ENCODE results near the gene GRWD1.
A peak's percentile ranks its signal among the peaks of the same experiment; 100 is the strongest.

The GRWD1 gene

GRCh38 chr19:48444129-48444935 is 1.5 kb upstream of the GRWD1 start:
- peak overlapping the region in 1 of 2 experiments; percentile 78 for H3K4ac ChIP-seq (ENCODE audit: low read depth in 1 of 2, low read length in 2 of 2)
- H3K27ac ChIP-seq (ENCODE audit: low read length, poor library complexity, severe bottlenecking) = peak overlapping the region; percentile 81
- H3K14ac ChIP-seq (ENCODE audit: low read length in 2 of 2) = peak overlapping the region in 1 of 2 experiments; percentile 55
- peak overlapping the region in 1 of 2 experiments; percentile 89 for H3K4me3 ChIP-seq (ENCODE audit: insufficient read depth in 1 of 2, low read depth in 1 of 2, low read length in 2 of 2)
- peak overlapping the region; percentile 65 for H4K91ac ChIP-seq (ENCODE audit: low read length)
- H3K4me2 ChIP-seq (ENCODE audit: low read length, poor library complexity, severe bottlenecking) = peak overlapping the region; percentile 88
- DNase-seq = no peak
- H3K4me1 ChIP-seq (ENCODE audit: control insufficient read depth, insufficient read depth, low read depth, low read length) = peaks cover 17% of the 10 kb centered on the region
- H3K27me3 ChIP-seq (ENCODE audit: control insufficient read depth in 1 of 2, insufficient read depth in 1 of 2, low read length in 2 of 2) = no peaks in the 10 kb centered on the region
- WGBS = 95% methylated on average over 38 of the region's 38 CpGs
- H3K23ac ChIP-seq (ENCODE audit: low read length in 2 of 2) = no peak overlapping the region
- no peak overlapping the region for H2BK12ac ChIP-seq (ENCODE audit: low read length in 2 of 2)
- H2BK120ac ChIP-seq (ENCODE audit: low read depth, low read length) = no peak overlapping the region
- no peaks in the 10 kb centered on the region for H3K9me3 ChIP-seq (ENCODE audit: control insufficient read depth, low read length)
- H4K8ac ChIP-seq (ENCODE audit: low read length) = peak overlapping the region; percentile 91
- peaks cover 21 to 26% of the 10 kb centered on the region in 2 experiments for H3K36me3 ChIP-seq (ENCODE audit: control insufficient read depth in 1 of 2, insufficient read depth in 2 of 2, low read depth in 1 of 2, low read length in 2 of 2)
- H2BK15ac ChIP-seq (ENCODE audit: low read depth, poor library complexity, severe bottlenecking) = peak overlapping the region; percentile 57
- no peak overlapping the region for H2AFZ ChIP-seq (ENCODE audit: low read depth, low read length)
- peak overlapping the region in 1 of 2 experiments; percentile 69 for H3K18ac ChIP-seq (ENCODE audit: low read depth in 1 of 2, low read length in 2 of 2)
- peak overlapping the region; percentile 91 for H2AK5ac ChIP-seq (ENCODE audit: low read length, severe bottlenecking)
- no peak overlapping the region for H2BK5ac ChIP-seq (ENCODE audit: low read depth, low read length, poor library complexity, severe bottlenecking)
- H3K9ac ChIP-seq (ENCODE audit: low read length) = peak overlapping the region; percentile 95
- H3K79me1 ChIP-seq (replicated peaks; ENCODE audit: low read length, poor library complexity, severe bottlenecking) = peaks cover 28% of the 10 kb centered on the region

GRCh38 chr19:48444936-48445200 is 915 bp upstream of the GRWD1 start:
- H3K4ac ChIP-seq (ENCODE audit: low read depth in 1 of 2, low read length in 2 of 2) = peak overlapping the region in 1 of 2 experiments; percentile 44
- peak overlapping the region; percentile 91 for H2AK5ac ChIP-seq (ENCODE audit: low read length, severe bottlenecking)
- peak overlapping the region in 1 of 2 experiments; percentile 69 for H3K18ac ChIP-seq (ENCODE audit: low read depth in 1 of 2, low read length in 2 of 2)

GRCh38 chr19:48445256-48445605 is 552 bp upstream of the GRWD1 start:
- no peak overlapping the region for H2BK120ac ChIP-seq (ENCODE audit: low read depth, low read length)
- H3K9ac ChIP-seq (ENCODE audit: low read length) = peak overlapping the region; percentile 95
- no peak overlapping the region for H2BK12ac ChIP-seq (ENCODE audit: low read length in 2 of 2)
- no peak overlapping the region for H2BK5ac ChIP-seq (ENCODE audit: low read depth, low read length, poor library complexity, severe bottlenecking)
- H4K8ac ChIP-seq (ENCODE audit: low read length) = no peak overlapping the region
- H2AK5ac ChIP-seq (ENCODE audit: low read length, severe bottlenecking) = no peak overlapping the region
- peak overlapping the region in 1 of 2 experiments; percentile 44 for H3K4ac ChIP-seq (ENCODE audit: low read depth in 1 of 2, low read length in 2 of 2)
- H2AFZ ChIP-seq (ENCODE audit: low read depth, low read length) = no peak overlapping the region
- H2BK15ac ChIP-seq (ENCODE audit: low read depth, poor library complexity, severe bottlenecking) = no peak overlapping the region
- H3K79me1 ChIP-seq (replicated peaks; ENCODE audit: low read length, poor library complexity, severe bottlenecking) = peaks cover 36% of the 10 kb centered on the region
- no peak overlapping the region for H3K14ac ChIP-seq (ENCODE audit: low read length in 2 of 2)
- H3K4me3 ChIP-seq (ENCODE audit: insufficient read depth in 1 of 2, low read depth in 1 of 2, low read length in 2 of 2) = peak overlapping the region in 1 of 2 experiments; percentile 89
- H3K36me3 ChIP-seq (ENCODE audit: control insufficient read depth in 1 of 2, insufficient read depth in 2 of 2, low read depth in 1 of 2, low read length in 2 of 2) = peaks cover 29 to 35% of the 10 kb centered on the region in 2 experiments
- DNase-seq = peak; percentile 91
- peak overlapping the region; percentile 81 for H3K27ac ChIP-seq (ENCODE audit: low read length, poor library complexity, severe bottlenecking)
- H3K4me2 ChIP-seq (ENCODE audit: low read length, poor library complexity, severe bottlenecking) = peak overlapping the region; percentile 88
- no peaks in the 10 kb centered on the region for H3K9me3 ChIP-seq (ENCODE audit: control insufficient read depth, low read length)
- H4K91ac ChIP-seq (ENCODE audit: low read length) = no peak overlapping the region
- no peak overlapping the region for H3K23ac ChIP-seq (ENCODE audit: low read length in 2 of 2)
- H3K18ac ChIP-seq (ENCODE audit: low read depth in 1 of 2, low read length in 2 of 2) = peak overlapping the region in 1 of 2 experiments; percentile 69
- H3K27me3 ChIP-seq (ENCODE audit: control insufficient read depth in 1 of 2, insufficient read depth in 1 of 2, low read length in 2 of 2) = no peaks in the 10 kb centered on the region
- 6% methylated on average over 6 of the region's 6 CpGs for WGBS
- peaks cover 17% of the 10 kb centered on the region for H3K4me1 ChIP-seq (ENCODE audit: control insufficient read depth, insufficient read depth, low read depth, low read length)

More at GRCh38 chr19:48444936-48445200, 915 bp upstream of the GRWD1 start:
- H3K4me3 ChIP-seq (ENCODE audit: insufficient read depth in 1 of 2, low read depth in 1 of 2, low read length in 2 of 2) = peak overlapping the region in 1 of 2 experiments; percentile 89
- H3K4me1 ChIP-seq (ENCODE audit: control insufficient read depth, insufficient read depth, low read depth, low read length) = peaks cover 17% of the 10 kb centered on the region
- H2BK15ac ChIP-seq (ENCODE audit: low read depth, poor library complexity, severe bottlenecking) = no peak overlapping the region
- DNase-seq = peak; percentile 14
- H3K23ac ChIP-seq (ENCODE audit: low read length in 2 of 2) = no peak overlapping the region
- H3K36me3 ChIP-seq (ENCODE audit: control insufficient read depth in 1 of 2, insufficient read depth in 2 of 2, low read depth in 1 of 2, low read length in 2 of 2) = peaks cover 26 to 32% of the 10 kb centered on the region in 2 experiments
- 92% methylated on average over 3 of the region's 3 CpGs for WGBS
- H2BK5ac ChIP-seq (ENCODE audit: low read depth, low read length, poor library complexity, severe bottlenecking) = no peak overlapping the region
- no peak overlapping the region for H2BK12ac ChIP-seq (ENCODE audit: low read length in 2 of 2)
- H4K8ac ChIP-seq (ENCODE audit: low read length) = no peak overlapping the region
- peak overlapping the region; percentile 65 for H4K91ac ChIP-seq (ENCODE audit: low read length)
- H2AFZ ChIP-seq (ENCODE audit: low read depth, low read length) = no peak overlapping the region
- H3K79me1 ChIP-seq (replicated peaks; ENCODE audit: low read length, poor library complexity, severe bottlenecking) = peaks cover 32% of the 10 kb centered on the region
- H3K27ac ChIP-seq (ENCODE audit: low read length, poor library complexity, severe bottlenecking) = peak overlapping the region; percentile 81
- no peaks in the 10 kb centered on the region for H3K27me3 ChIP-seq (ENCODE audit: control insufficient read depth in 1 of 2, insufficient read depth in 1 of 2, low read length in 2 of 2)
- H3K4me2 ChIP-seq (ENCODE audit: low read length, poor library complexity, severe bottlenecking) = peak overlapping the region; percentile 88
- H3K9ac ChIP-seq (ENCODE audit: low read length) = peak overlapping the region; percentile 95
- H3K9me3 ChIP-seq (ENCODE audit: control insufficient read depth, low read length) = no peaks in the 10 kb centered on the region
- H3K14ac ChIP-seq (ENCODE audit: low read length in 2 of 2) = no peak overlapping the region
- no peak overlapping the region for H2BK120ac ChIP-seq (ENCODE audit: low read depth, low read length)

GRCh38 chr19:48446579-48446978 is 796 bp downstream of the GRWD1 start:
- Histone ChIP-seq H3K18ac (ENCODE audit: low read depth in 1 of 2, low read length in 2 of 2) (no peak overlapping the region), H2AK5ac (ENCODE audit: low read length, severe bottlenecking) (no peak overlapping the region), H3K9ac (ENCODE audit: low read length) (peak overlapping the region; percentile 95), H3K79me1 (replicated peaks; ENCODE audit: low read length, poor library complexity, severe bottlenecking) (peaks cover 48% of the 10 kb centered on the region), H3K9me3 (ENCODE audit: control insufficient read depth, low read length) (no peaks in the 10 kb centered on the region), H3K27ac (ENCODE audit: low read length, poor library complexity, severe bottlenecking) (no peak overlapping the region), H3K4me1 (ENCODE audit: control insufficient read depth, insufficient read depth, low read depth, low read length) (peaks cover 20% of the 10 kb centered on the region), H3K4me3 (ENCODE audit: insufficient read depth in 1 of 2, low read depth in 1 of 2, low read length in 2 of 2) (peak overlapping the region; percentile 89 to 98), H4K8ac (ENCODE audit: low read length) (no peak overlapping the region), H2BK12ac (ENCODE audit: low read length in 2 of 2) (no peak overlapping the region), H2BK120ac (ENCODE audit: low read depth, low read length) (no peak overlapping the region), H2AFZ (ENCODE audit: low read depth, low read length) (no peak overlapping the region), H3K36me3 (ENCODE audit: control insufficient read depth in 1 of 2, insufficient read depth in 2 of 2, low read depth in 1 of 2, low read length in 2 of 2) (peaks cover 43 to 47% of the 10 kb centered on the region in 2 experiments), H2BK5ac (ENCODE audit: low read depth, low read length, poor library complexity, severe bottlenecking) (no peak overlapping the region), H3K27me3 (ENCODE audit: control insufficient read depth in 1 of 2, insufficient read depth in 1 of 2, low read length in 2 of 2) (no peaks in the 10 kb centered on the region), H3K4me2 (ENCODE audit: low read length, poor library complexity, severe bottlenecking) (peak overlapping the region; percentile 96), H4K91ac (ENCODE audit: low read length) (peak overlapping the region; percentile 53), H3K23ac (ENCODE audit: low read length in 2 of 2) (no peak overlapping the region), H3K14ac (ENCODE audit: low read length in 2 of 2) (no peak overlapping the region), H2BK15ac (ENCODE audit: low read depth, poor library complexity, severe bottlenecking) (no peak overlapping the region), H3K4ac (ENCODE audit: low read depth in 1 of 2, low read length in 2 of 2) (no peak overlapping the region)
- no peak for DNase-seq
- WGBS = 85% methylated on average over 5 of the region's 7 CpGs

All from mesenchymal stem cell (in vitro differentiated cells and primary cell).